ENCODE results near the gene MNAT1. TPM values are rescaled to one million over a fixed set of nuclear protein-coding genes. Genes with fewer than 3 reads are reported as not detected.
"Not testable (repeated sequence)": the region's sequence is repeated elsewhere in the genome, so short reads cannot be mapped to it uniquely, and the experiment has no call there.

The MNAT1 gene
- total RNA-seq, 1 donor from 2014 or later = 31.8 TPM

DNA sequence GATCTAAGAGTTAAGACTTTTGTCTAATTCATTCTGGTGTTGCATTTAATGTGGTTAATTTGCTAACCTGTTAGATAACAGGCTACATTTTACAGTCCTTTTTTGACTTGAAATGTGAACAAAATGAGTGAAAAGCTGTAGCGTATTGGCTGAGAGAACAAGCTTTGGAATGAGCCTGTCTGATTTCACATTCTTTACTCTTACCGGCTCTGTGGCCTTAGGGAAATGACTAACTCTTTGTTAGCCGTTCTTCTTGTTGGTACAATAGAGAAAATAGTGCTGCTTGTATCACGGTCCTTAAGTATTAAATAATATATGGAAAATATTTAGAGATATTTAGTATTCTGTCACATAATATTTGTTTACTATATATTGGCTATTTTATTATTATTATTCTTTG, 1.9 kb downstream of the MNAT1 start:
- no peak for DNase-seq (ENCODE audit: low spot score)

DNA sequence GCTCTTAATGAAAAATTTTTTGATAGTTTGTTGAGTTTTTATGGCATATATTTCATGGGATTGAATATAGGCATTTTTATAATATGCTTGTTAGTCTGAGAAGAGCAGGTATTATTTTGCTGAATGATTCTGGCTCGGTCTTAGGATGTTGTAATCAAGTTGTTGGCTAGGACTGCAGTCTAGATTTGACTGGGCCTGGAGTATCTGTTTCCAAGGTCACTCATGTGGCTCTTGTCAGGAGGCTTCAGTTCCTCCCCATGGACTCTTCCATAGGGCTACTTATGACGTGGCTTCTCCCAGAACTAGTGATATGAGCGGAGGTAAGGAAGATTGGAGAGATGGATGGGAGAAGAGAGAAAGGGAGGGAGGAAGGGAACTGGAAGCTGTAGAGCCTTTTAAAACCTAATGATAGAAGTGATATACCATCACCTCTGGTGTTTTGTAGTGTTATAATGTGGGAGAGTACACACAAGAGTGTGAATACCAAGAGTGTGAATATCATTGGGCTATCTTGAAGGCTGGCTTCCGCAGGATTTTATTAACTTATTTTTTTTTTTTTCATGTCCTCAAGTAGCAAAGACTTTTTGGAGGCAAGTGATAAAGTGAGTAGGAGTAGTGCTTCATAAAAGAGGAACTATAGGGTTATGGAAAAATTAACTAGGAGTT, 4.4 kb downstream of the MNAT1 start:
- DNase-seq (ENCODE audit: low spot score) = no peak

DNA sequence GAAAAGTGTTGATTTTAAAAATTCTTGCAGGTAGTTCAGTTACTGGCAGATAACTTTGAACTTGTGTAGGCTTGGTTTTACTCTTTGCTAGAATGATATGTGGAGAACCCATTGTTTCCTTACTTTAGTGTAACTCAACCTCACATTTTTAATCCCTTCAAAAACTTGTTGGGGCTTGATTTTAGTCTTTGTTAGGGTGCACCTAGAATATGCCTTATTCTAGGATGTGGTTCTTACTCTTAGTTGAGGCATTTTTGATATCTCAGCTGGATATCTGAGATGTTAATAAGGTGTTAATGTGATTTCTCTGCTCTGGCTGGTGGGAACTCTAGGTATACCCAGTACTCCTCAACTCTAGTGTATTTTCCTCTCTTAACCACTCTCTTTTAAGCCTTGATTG, 10.0 kb downstream of the MNAT1 start:
- no peak for DNase-seq (ENCODE audit: low spot score)

DNA sequence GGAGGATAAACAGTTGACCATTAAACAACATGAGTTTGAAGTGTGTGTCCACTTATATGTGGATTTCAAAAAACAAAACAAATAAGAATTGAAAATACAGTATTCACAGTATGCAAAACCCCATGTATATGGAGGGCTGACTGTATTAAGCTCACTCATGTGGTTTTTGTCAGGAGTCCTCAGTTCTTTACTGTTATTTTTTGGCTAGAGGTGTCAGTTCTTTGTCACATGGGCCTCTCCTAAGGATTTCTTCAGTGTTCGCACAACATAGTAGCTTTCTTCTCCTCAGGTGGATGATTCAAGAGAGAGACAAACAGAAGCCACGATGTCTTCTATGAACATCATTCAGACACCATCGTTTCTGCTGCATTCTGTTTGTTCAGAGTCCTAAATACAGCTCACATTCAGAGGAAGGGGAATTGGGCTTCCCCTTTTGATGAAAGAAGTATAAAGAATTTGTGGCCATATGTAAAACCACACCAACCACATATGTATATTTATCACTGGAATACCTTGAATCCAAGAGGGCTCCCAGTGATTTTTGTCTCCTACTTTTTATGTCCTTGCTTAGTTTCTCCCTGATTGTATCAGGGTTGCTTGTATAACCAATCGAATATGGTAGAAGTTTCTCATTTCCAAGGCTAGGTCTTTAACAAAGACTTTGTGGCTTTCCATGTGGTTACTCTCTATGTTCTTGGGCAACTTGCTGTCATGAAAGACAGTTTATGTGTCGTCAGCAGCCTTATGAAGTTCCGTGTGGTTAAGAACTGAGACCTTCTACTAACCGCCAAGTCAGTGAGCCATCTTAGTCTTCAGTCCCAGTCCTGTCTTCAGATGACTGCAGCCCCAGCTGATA, 18.9 kb downstream of the MNAT1 start:
- no peak for DNase-seq (ENCODE audit: low spot score)

DNA sequence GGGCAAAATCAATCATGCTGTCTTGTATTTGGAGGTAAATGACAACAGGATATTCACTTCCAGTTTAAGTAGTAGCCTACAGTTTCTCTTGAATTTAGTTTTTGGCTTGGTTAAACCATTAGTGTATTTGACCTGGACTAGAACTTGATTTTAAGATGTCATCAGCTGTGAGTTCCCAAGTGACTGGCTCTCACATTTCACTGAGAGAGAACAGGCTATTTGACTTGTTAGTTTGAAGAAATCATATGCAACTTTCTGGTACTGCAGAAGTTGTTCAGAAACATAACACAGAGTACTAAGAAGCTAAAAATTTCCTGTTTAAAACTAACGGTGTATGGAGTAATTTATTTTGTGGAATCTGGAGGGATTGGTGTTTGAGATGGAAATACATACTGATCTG, 22.3 kb downstream of the MNAT1 start:
- DNase-seq (ENCODE audit: low spot score) = no peak

DNA sequence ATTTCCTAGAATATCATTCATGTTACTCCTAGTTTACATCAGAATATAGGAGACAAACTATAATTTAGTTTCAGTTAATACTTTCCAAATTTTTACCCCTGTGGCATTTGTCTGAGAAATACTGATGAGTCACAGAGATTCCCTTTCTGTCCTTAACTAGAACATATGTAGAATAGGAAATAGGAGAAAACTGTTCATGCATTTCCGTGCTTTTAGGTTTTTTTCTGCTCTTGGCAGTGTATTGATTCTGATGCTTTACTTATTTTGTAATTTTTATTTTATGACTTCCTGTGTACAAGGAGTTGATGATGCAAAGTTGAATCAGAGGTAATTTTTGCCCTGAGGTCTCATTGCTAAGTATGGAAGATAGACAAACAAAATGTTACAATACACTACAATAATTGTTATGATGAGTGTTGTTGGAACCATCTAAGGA, 23.0 kb downstream of the MNAT1 start:
- no peak for DNase-seq (ENCODE audit: low spot score)

DNA sequence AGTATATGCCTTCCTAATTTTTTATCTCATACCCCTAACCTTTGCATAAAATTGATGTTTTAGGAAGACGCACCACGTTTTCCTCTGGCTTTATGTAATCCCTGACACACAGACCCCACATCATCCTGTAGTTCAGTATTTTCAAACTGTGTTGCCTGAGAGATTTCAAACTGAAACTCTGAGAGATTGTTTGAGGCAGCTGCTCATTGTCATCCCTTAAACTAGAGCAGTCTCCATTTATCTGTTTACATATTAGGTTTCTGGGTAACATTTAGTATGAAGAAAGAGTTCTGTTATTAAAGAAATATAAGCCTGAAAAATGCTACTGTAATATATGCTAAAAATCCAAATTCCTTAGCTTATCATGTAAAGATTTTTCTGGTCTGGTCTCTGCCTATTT, 24.3 kb downstream of the MNAT1 start:
- no peak for DNase-seq (ENCODE audit: low spot score)

DNA sequence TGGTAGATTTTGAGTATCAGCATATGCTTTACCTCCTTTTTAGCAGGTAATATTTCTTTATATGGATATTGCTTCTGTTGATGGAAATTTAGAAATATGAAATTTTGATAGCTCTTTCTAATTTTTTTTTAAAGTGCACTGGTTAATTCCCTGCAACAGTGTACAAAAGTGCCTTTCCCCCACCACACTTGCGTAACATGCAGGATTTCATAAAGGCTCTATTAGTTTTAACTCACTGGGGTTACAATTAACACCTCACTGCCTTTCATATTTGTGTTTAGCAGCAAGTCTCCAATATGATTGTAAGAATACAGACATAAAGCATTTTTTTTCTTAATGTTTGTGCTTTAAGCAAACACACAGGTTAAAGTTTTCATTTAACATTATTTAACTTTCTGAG, 25.6 kb downstream of the MNAT1 start:
- no peak for DNase-seq (ENCODE audit: low spot score)

DNA sequence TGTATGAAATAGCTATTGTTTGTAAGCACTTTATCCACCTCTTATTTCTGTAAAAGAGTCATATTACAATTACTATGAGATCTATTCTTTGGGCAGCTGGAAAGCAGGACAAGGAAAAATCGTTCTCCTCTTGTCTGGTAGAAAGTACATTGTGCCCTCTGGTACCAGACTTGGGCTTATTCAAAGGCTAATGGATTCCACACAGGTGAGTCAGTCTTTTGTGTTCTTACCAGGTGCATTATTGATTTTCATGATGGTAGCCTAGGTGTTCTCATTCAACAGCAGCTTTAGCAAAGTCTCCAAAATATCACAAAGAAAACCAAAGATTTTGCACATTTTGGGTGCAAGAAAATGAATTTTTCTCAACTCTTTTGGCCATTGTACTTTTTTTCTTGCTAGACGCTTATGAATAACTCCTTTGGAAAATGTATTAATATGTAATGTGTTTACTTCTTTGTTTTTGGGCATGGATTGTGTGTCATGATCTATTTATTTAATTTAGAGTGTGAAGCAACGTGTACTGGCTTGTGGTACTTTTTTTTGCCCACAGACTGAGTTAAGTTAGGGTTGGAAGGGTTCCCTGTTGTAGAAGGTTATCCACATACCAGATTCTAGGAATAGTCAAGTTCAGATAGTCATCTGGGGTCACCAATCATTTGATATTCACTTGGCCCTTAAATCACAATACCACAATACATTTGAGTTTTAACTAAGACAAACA, 26.2 kb downstream of the MNAT1 start:
- DNase-seq (ENCODE audit: low spot score) = no peak

DNA sequence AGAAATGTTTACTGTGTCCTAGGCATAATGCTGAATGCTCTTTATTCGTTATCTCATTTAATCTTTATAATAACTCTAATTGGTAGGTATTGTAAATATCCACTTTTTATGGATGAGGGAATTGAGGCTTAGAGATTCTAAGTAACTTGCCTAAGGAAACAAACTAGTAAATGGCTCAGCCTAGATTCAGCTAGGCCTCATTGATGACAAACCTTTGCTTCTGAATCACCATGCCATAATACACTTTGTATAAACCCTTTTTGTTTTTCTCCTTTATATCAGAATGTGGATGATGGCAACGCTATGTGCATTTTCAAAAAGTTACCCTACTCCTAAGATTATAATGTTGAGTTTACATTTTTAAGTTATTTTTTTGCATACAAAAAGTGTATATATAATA, 34.0 kb downstream of the MNAT1 start:
- DNase-seq (ENCODE audit: low spot score) = no peak

DNA sequence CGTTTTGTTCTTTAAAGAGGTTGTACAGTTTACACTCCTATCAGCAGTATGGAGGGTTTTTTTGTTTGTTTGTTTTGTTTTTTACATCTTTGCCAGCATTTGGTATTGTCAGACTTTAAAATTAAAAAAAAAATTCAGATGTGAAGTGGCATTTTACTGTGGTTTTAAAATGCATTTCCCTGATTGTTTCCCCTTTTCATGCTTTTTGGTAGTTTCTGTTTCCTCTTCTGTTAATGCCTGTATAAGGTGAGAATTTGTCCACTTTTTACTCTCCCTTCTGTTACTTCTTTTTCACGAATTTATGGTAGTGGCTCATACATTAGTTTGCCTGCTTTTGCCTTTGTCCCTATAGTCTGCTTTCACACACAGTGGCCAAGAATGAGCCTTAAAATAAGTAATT, 36.6 kb downstream of the MNAT1 start:
- no peak for DNase-seq (ENCODE audit: low spot score)

DNA sequence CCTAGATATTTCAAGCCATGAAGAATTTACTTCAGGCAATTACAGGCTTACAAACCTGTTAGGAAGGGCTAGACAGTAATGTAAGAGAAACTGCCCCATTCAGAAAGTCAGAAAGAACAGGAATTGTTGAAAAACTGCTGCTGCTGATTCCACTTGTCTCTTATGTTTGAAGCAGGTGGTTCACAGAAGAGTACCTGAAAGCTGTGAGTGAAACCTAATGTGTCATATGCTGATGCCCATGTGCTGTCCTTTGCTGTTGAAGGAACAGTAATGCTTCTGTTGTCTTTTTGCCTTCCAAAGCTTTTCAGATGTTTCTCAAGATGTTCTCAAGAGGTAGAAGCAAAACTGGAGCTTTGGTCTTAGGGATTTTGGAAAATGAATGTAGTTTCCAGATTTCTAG, 39.0 kb downstream of the MNAT1 start:
- no peak for DNase-seq (ENCODE audit: low spot score)

DNA sequence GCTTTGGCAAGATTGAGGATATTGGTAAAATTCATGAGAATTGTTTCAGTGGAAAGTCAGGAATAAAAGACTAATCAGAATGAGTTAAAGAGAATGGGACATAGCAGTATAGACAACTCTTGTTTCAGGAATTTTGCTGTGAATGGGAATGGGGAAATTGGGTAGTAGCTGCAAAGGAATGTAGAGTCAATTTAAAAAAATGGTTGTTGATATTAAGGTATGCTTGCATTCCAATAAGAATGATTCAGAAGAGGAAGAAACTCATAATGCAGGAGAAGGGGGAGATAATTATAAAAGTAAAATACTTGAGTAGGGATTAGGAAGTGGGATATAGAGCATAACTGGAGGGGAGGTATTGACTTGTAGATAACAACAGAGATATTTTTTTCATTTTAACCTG, 40.7 kb downstream of the MNAT1 start:
- no peak for DNase-seq (ENCODE audit: low spot score)

DNA sequence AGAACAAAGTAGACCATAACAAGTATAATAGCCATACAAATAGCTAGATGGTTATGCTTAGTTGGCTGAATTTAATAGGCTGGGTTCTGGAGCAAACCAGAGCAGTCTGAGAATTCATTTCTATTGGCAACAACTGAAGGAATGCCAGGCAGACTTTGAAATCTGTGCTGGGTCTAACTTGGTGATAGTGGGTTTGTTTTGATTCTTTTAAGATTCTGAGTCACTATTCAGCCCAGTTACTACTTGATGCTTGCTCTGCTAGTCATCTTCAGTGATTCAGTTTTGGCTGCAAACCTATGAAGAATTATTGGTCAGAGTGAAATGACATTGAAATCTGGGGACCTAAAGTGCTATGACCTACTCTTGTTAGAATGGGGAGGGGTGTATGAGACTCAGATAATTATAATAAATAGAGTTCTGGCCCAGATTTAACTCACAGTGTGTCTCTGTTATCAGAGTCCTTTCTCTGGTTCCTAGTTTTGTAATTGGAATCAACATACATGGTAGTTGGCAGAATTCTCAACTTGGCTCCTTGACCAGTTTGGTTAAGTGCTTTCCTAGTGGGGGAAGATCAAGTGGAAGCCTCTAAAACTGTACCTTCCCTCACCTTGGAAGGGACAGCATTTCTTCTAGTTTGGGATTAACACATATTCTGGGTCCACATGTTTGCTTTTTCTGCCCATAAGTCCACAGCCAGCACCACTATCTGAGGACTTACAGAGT, 43.5 kb downstream of the MNAT1 start:
- DNase-seq (ENCODE audit: low spot score) = no peak

DNA sequence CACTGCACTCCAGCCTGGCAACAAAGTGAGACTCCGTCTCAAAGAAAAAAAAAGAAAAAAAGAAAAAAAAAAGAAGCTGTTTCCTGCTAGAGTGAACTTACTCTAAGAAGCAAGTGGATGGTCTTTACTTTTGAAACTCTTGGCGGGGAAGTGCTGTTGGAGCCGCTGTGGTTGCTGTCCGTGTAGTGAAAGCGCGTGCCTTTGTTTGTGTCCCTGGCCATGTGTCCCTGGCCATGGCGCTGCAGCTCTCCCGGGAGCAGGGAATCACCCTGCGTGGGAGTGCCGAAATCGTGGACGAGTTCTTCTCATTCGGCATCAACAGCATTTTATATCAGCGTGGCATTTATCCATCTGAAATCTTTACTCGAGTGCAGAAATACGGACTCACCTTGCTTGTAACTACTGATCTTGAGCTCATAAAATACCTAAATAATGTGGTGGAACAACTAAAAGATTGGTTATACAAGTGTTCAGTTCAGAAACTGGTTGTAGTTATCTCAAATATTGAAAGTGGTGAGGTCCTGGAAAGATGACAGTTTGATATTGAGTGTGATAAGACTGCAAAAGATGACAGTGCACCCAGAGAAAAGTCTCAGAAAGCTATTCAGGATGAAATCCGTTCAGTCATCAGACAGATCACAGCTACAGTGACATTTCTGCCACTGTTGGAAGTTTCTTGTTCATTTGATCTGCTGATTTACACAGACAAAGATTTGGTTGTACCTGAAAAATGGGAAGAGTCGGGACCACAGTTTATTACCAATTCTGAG, 45.4 kb downstream of the MNAT1 start:
- not testable (repeated sequence) for DNase-seq (ENCODE audit: low spot score)

DNA sequence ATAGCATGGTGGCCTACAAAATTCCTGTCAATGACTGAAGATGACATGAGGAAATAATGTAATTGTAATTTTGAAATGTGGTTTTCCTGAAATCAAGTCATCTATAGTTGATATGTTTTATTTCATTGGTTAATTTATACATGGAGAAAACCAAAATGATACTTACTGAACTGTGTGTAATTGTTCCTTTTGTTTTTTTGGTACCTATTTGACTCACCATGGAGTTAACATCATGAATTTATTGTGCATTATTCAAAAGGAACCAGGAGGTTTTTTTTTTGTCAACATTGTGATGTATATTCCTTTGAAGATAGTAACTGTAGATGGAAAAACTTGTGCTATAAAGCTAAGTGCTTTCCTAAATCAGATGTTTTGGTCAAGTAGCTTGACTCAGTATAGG, 46.0 kb downstream of the MNAT1 start:
- DNase-seq (ENCODE audit: low spot score) = not testable (repeated sequence)

DNA sequence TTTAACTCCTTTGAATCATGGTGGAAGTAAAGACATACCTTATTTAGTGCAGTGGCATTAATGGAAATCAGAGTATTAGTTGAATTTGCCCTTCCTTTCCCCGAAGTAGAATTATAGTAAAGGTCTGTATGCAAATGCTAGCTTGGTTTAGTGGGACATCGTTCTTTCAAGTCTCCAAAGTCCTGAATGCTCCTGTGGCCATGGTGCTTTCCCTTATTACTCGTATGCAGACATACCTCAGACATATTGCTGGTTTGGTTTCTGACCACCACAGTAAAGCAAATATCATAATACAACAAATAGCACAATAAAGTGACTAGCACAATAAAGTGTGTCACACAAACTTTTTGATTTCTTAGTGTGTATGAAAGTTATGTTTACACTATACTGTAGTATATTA, 52.3 kb downstream of the MNAT1 start:
- DNase-seq (ENCODE audit: low spot score) = no peak

DNA sequence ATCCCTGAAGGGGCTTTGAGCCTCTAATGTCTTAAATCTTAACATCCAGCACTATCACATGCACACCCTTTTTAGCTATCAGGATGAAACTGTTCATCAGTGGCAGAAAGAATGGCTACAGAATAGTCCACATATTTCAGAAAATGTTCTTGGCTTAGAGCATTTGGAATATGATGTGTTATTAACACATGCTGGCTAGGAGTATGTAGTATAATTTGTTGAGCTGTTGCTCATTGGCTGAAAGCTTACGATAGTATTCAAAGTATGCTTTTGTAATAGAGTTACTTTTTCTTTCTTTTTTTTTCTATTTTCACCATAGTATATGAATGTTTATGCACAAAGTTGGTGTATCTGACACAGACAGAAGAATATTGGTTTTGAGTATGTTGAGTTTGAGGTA, 55.1 kb downstream of the MNAT1 start:
- no peak for DNase-seq (ENCODE audit: low spot score)

DNA sequence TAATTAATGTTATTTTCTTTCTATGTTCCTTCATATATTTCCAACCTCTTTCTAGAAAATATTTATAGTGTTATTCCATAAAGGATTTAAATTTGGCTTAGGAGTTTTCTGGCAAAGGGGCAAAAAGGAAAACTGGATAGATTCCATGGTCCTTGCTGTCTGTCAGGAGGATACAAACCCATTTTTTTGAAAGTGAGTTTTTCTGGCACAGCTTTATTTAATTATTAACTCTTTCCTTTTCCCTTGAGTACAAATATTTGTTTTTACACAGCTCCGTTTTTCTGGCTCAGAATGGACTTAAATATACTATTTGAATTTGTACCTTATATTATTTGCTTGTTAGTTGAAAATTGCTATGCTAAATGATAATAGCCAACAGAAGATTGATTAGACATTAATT, 56.3 kb downstream of the MNAT1 start:
- DNase-seq (ENCODE audit: low spot score) = no peak

DNA sequence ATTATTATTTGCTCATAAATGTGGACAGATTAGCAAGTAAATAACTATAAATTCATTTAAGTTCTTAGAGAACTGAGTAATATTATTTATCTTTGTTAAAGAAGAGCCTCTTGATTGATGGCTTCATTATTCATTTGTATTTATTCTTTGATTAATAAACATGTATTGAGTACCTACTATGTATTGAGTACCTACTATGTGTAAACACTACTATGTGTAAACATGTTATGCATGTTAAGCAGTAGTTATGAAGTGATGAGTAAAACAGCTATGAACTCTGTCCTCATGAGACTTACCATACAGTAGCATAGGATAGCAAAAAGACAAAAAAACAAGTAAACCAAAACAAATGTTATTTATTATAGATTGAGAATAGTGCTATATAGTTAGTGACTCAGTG, 61.9 kb downstream of the MNAT1 start:
- DNase-seq (ENCODE audit: low spot score) = no peak

DNA sequence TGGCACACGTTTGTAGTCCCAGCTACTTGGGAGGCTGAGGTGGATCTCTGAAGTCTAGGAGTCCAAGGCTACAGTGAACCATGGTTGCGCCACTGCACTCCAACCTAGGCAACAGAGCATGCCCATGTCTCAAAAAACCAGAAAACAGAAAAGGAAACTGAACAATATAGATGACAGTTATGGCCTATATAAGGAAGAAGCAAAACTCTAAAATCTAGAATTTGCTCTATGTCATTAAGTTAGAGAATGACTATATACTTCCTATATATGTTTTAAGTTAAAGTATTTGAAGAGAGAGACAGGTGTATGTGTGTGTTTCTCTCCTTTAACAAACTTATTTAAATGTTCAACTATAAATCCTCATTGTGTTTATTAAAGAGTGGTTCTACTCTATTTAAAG, 65.8 kb downstream of the MNAT1 start:
- no peak for DNase-seq (ENCODE audit: low spot score)

All from mesenteric fat pad (tissue), 1 donor.